IMR-90 (cell line): ENCODE results near the gene KAZALD1. TPM values are rescaled to one million over a fixed set of nuclear protein-coding genes. Genes with fewer than 3 reads are reported as not detected.

Experiments used
- ATAC-seq: fragments of 200-7000 bp; cut with Tn5 transposase; 2 replicates; pipeline ENCODE4 v1.9.1; 2020; ENCODE audit warnings: low read depth, mild to moderate bottlenecking, moderate library complexity
- BruUV-seq: library from RNA; stranded (reverse); fragments of 400-500 nt; replicated peaks from 2 replicates; lab custom pipeline; 2021; lab: Mats Ljungman, UMichigan
- CTCF ChIA-PET: fragments of 300-600 bp; formaldehyde crosslinking; extraction: SDS; loops from one replicate; lab custom pipeline; 2021; ENCODE audit warnings: antibody characterized with exemption; lab: Yijun Ruan, JAX
- POLR2A ChIA-PET: fragments of 300-600 bp; sonication (Branson Sonifier 250); formaldehyde crosslinking; loops from one replicate; lab custom pipeline; 2022; ENCODE audit warnings: antibody characterized with exemption; ENCODE audit not compliant: unreplicated experiment; lab: Charles Lee
- DNase-seq: peaks from one replicate; pipeline ENCODE4 v3.0.0; 2013
- H2AFZ ChIP-seq: replicated peaks from 2 replicates; pipeline ENCODE3; 2013; ENCODE audit warnings: low read length, mild to moderate bottlenecking; ENCODE audit not compliant: poor library complexity
- H2AK5ac ChIP-seq: 2 replicates; pipeline ENCODE4 v1.6.1; 2013; ENCODE audit warnings: low read depth, low read length, inconsistent platforms
- H2AK9ac ChIP-seq: replicated peaks from 2 replicates; pipeline ENCODE3; 2013; ENCODE audit warnings: mild to moderate bottlenecking, low read depth, low read length, moderate library complexity; ENCODE audit not compliant: poor library complexity
- H2BK120ac ChIP-seq: 2 replicates; pipeline ENCODE4 v1.6.1; 2013; ENCODE audit warnings: low read depth, low read length, inconsistent platforms
- H2BK15ac ChIP-seq: 3 replicates; pipeline ENCODE4 v1.6.1; 2013; ENCODE audit warnings: low read depth, low read length, inconsistent platforms
- H2BK20ac ChIP-seq: 2 replicates; pipeline ENCODE4 v1.6.1; 2013; ENCODE audit warnings: low read depth, mild to moderate bottlenecking, inconsistent platforms, low read length, moderate library complexity
- H2BK5ac ChIP-seq: 2 replicates; pipeline ENCODE4 v1.6.1; 2013; ENCODE audit warnings: mild to moderate bottlenecking, low read depth, low read length, inconsistent platforms; ENCODE audit not compliant: poor library complexity, severe bottlenecking
- H3K14ac ChIP-seq: replicated peaks from 2 replicates; pipeline ENCODE4 v1.6.1; 2013; ENCODE audit warnings: low read depth, low read length, inconsistent platforms
- H3K18ac ChIP-seq: 2 replicates; pipeline ENCODE4 v1.6.1; 2013; ENCODE audit warnings: low read depth, low read length, control low read depth
- H3K23ac ChIP-seq: 2 replicates; pipeline ENCODE4 v1.6.1; 2013; ENCODE audit warnings: low read depth, low read length, inconsistent platforms
- H3K27ac ChIP-seq: 2 replicates; pipeline ENCODE4 v1.5.1; 2013; ENCODE audit warnings: mild to moderate bottlenecking, control low read depth, low read length; ENCODE audit not compliant: insufficient read depth
- H3K27me3 ChIP-seq: 2 replicates; pipeline ENCODE4 v1.6.1; 2013; ENCODE audit warnings: low read length; ENCODE audit not compliant: control insufficient read depth, insufficient read depth
- H3K36me3 ChIP-seq: 2 replicates; pipeline ENCODE4 v1.6.1; 2013; ENCODE audit warnings: low read length, mixed read lengths; ENCODE audit not compliant: control insufficient read depth, insufficient read depth
- H3K4ac ChIP-seq: 2 replicates; pipeline ENCODE4 v1.6.1; 2013; ENCODE audit warnings: low read depth, low read length, inconsistent platforms
- H3K4me1 ChIP-seq: 2 replicates; pipeline ENCODE4 v1.6.1; 2013; ENCODE audit warnings: low read length, mixed read lengths; ENCODE audit not compliant: control insufficient read depth, insufficient read depth
- H3K4me2 ChIP-seq: 2 replicates; pipeline ENCODE4 v1.6.1; 2013; ENCODE audit warnings: low read depth, mild to moderate bottlenecking, control low read depth, low read length, moderate library complexity
- H3K4me3 ChIP-seq: 2 replicates; pipeline ENCODE4 v1.5.1; 2013; ENCODE audit warnings: low read depth, mild to moderate bottlenecking, control low read depth, low read length, moderate library complexity; ENCODE audit not compliant: insufficient read depth
- H3K56ac ChIP-seq: 2 replicates; pipeline ENCODE4 v1.6.1; 2013; ENCODE audit warnings: low read length, inconsistent platforms; ENCODE audit not compliant: insufficient read depth; ENCODE audit errors: extremely low read depth
- H3K79me1 ChIP-seq, 2 experiments: 2 replicates each; pipeline ENCODE4 v1.6.1; 2013; ENCODE audit warnings: low read length in 2 of 2, inconsistent platforms in 1 of 2, low read depth in 1 of 2
- H3K9ac ChIP-seq: 2 replicates; pipeline ENCODE4 v1.6.1; 2013; ENCODE audit warnings: low read depth, low read length, control low read depth
- H3K9me1 ChIP-seq: 2 replicates; pipeline ENCODE4 v1.6.1; 2013; ENCODE audit warnings: low read length, inconsistent platforms; ENCODE audit not compliant: insufficient read depth
- H3K9me3 ChIP-seq: 2 replicates; pipeline ENCODE4 v1.6.1; 2013; ENCODE audit warnings: low read length; ENCODE audit not compliant: control insufficient read depth, insufficient read depth
- H4K20me1 ChIP-seq: 2 replicates; pipeline ENCODE4 v1.6.1; 2013; ENCODE audit warnings: low read length, inconsistent platforms; ENCODE audit not compliant: insufficient read depth
- H4K5ac ChIP-seq: 2 replicates; pipeline ENCODE4 v1.6.1; 2013; ENCODE audit warnings: mild to moderate bottlenecking, low read depth, low read length, control low read depth
- H4K8ac ChIP-seq, 2 experiments: 2 replicates each; pipeline ENCODE4 v1.6.1; 2013; ENCODE audit warnings: low read depth in 2 of 2, low read length in 2 of 2, control low read depth in 1 of 2, inconsistent platforms in 1 of 2
- H4K91ac ChIP-seq: 2 replicates; pipeline ENCODE4 v1.6.1; 2013; ENCODE audit warnings: low read depth, low read length, inconsistent platforms; ENCODE audit not compliant: insufficient read depth
- MAFK ChIP-seq: IDR thresholded peaks from 2 replicates; pipeline ENCODE4 v1.6.1; 2012; ENCODE audit warnings: low read depth, low read length, improper control_type of control experiment
- WGBS, 2 experiments: methylation state at CpG; one replicate each; pipeline versions ENCODE4 v1.1.5 to v1.1.7; 2013; ENCODE audit warnings: missing lambda C conversion rate in 2 of 2; ENCODE audit not compliant: insufficient read length in 1 of 2; ENCODE audit errors: extremely low coverage in 2 of 2; 5-methylcytosine and 5-hydroxymethylcytosine counted together
- dilution Hi-C: fragments of 300-500 bp; cut with HindIII; formaldehyde crosslinking; loops from one replicate; pipeline ENCODE4 v1.14.3; 2018; ENCODE audit warnings: low sequenced_read_pairs; ENCODE audit not compliant: unreplicated experiment
- in situ Hi-C: fragments of 300-500 bp; cut with MboI; formaldehyde crosslinking; loops from 3 replicates; pipeline ENCODE4 v1.14.3; 2019; ENCODE audit warnings: low sequenced_read_pairs, inconsistent platforms, mixed read lengths
- intact Hi-C: fragments of 100-400 bp; cut with micrococcal nuclease; formaldehyde crosslinking; loops from 2 replicates; pipeline ENCODE4 v1.10.0; 2022
- polyA plus RNA-seq, 3 experiments: library from polyadenylated mRNA; depleted of rRNA; stranded (reverse); fragments of >200 nt; gene quantifications; 2 replicates each; pipeline ENCODE4 v1.2.3, GENCODE V29; 2012; ENCODE audit warnings: low replicate concordance in 1 of 3
- total RNA-seq: library from RNA; depleted of rRNA; stranded (reverse); fragments of >200 nt; gene quantifications from 2 replicates; pipeline ENCODE4 v1.2.3, GENCODE V29; 2012

KAZALD1 gene
- total and polyA plus RNA-seq, 2 of the 4 experiments (the other 2 are of a cell fraction) = 9.1 to 18.6 TPM

DNA sequence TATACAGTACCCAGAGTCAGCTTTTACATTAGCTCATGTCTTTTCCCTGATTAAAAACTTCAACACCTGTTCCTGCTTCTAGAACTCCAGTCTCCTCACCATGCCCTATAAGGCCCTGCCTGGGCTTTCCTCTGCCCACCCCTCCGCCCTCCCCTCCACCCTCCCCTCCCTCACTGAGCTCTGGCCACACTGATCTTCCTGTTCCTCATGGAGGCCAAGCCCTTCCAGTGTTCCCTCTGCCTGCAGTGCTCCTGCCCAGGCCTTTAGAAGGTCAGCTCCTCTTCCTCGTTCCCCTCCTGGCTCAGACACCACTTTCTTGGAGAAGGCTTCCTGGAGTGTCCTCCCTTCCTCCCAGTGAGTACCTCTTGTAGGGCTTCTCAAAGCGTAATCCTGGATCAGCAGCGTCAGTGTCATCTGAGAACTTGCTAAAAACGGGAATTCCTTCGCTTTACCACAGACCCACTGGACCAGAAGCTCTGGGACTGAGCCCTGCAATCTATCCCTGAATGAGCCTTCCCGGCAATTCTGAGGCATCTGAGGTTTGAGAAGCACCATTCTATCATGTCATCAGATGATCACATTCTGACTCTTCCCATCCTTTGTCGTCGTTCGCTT is 34.6 kb upstream of the KAZALD1 start:
- Histone ChIP-seq H4K5ac (no peak overlapping the region), H2BK120ac (no peak overlapping the region), H3K9me1 (no peaks in the 10 kb centered on the region), H2BK15ac (no peak overlapping the region), H3K56ac (no peak overlapping the region), H3K14ac (no peak overlapping the region), H2BK5ac (no peak overlapping the region), H3K27me3 (peaks cover 2% of the 10 kb centered on the region; the same call in 1 of the 2 replicates), H2AK9ac (no peak overlapping the region), H2BK20ac (no peak overlapping the region), H4K20me1 (no peaks in the 10 kb centered on the region), H4K91ac (no peak overlapping the region), H3K23ac (no peak overlapping the region), H3K4me1 (no peaks in the 10 kb centered on the region; the same call in 1 of the 2 replicates), H3K4ac (no peak overlapping the region), H3K9ac (no peak overlapping the region), H2AFZ (no peak overlapping the region), H4K8ac (no peak overlapping the region), H2AK5ac (no peak overlapping the region), H3K4me3 (no peak overlapping the region), H3K27ac (no peak overlapping the region), H3K36me3 (no peaks in the 10 kb centered on the region), H3K9me3 (no peaks in the 10 kb centered on the region), H3K4me2 (no peak overlapping the region), H3K18ac (no peak overlapping the region), H3K79me1 (peaks cover 0 to 15% of the 10 kb centered on the region in 2 experiments; a peak in 2 of 4 replicates)
- ATAC-seq (no peak), DNase-seq (no peak)
- ChIA-PET CTCF (no interaction called here), POLR2A (interaction anchor here (0.6 kb wide), 1 partner anchor 13 kb away, joined by 5 read pairs; no protein-coding TSS in a partner anchor)
- no TSS peak for BruUV-seq
- TF ChIP-seq MAFK = no peak
- intact Hi-C loops = no loop called here
- WGBS, 2 experiments = 50% methylated on average over 3 of the region's 10 CpGs; no CpG with 5 or more reads in 1 of the 2 experiments
- in situ Hi-C loops = no loop called here
- dilution Hi-C loops = no loop called here
